ENCODE results near the gene CLK2. TPM values are rescaled to one million over a fixed set of nuclear protein-coding genes. Genes with fewer than 3 reads are reported as not detected.

CLK2 gene
- total and polyA plus RNA-seq, 2 of the 13 experiments (the other 11 are each of a cell fraction or from before 2014, with no cell fraction given), result 20.1 to 73.5 TPM

- TF ChIP-seq SRY (CRISPR knock-in tag; IDR thresholded peaks at IDR 0.05) (no peak), POGK (CRISPR knock-in tag; conservative IDR thresholded peaks at IDR 0.05) (0 out of 2 replicates have a peak, but pooled peaks have one; percentile 22), ZNF644 (CRISPR knock-in tag; IDR thresholded peaks at IDR 0.05; ENCODE audit: low read depth) (no peak), ZNF263 (CRISPR knock-in tag; IDR thresholded peaks at IDR 0.05) (no peak), FOXK2 (IDR thresholded peaks at IDR 0.05) (no peak), HDAC1 (CRISPR knock-in tag; IDR thresholded peaks at IDR 0.05) (peak; percentile 50; the same call in 1 of the 2 replicates), ZKSCAN1 (IDR thresholded peaks at IDR 0.05; ENCODE audit: low read length) (no peak), KMT2A (CRISPR knock-in tag; IDR thresholded peaks at IDR 0.05) (no peak), ZNF30 (CRISPR knock-in tag; IDR thresholded peaks at IDR 0.05) (0 out of 2 replicates have a peak, but pooled peaks have one; percentile 56), ZNF160 (CRISPR knock-in tag; IDR thresholded peaks at IDR 0.05) (no peak), NR1H2 (CRISPR knock-in tag; IDR thresholded peaks at IDR 0.05; ENCODE audit: borderline replicate concordance, low read depth) (no peak), ARID4A (CRISPR knock-in tag; IDR thresholded peaks at IDR 0.05; ENCODE audit: borderline replicate concordance) (peak; percentile 65), ZNF281 (CRISPR knock-in tag; IDR thresholded peaks at IDR 0.05; ENCODE audit: borderline replicate concordance) (peak; percentile 79), GLI4 (CRISPR knock-in tag; IDR thresholded peaks at IDR 0.05; ENCODE audit: borderline replicate concordance) (no peak), ZNF780A (CRISPR knock-in tag; IDR thresholded peaks at IDR 0.05) (no peak), BORCS8-MEF2B (CRISPR knock-in tag; IDR thresholded peaks at IDR 0.05) (peak; percentile 73), TMF1 (CRISPR knock-in tag; IDR thresholded peaks at IDR 0.05; ENCODE audit: low read depth) (no peak), CERS6 (CRISPR knock-in tag; IDR thresholded peaks at IDR 0.05) (no peak), TFAP4 (IDR thresholded peaks at IDR 0.05; ENCODE audit: borderline replicate concordance, low read depth) (peak; percentile 28; the same call in 1 of the 2 replicates)
Observed at GRCh38 chr1:155277902-155278688, 4.8 kb upstream of the CLK2 start (continued).

Data from HepG2 (cell line).